ENCODE data around the gene MYH6. TPM values are rescaled to one million over a fixed set of nuclear protein-coding genes. Genes with fewer than 3 reads are reported as not detected.

MYH6 gene
- total RNA-seq, 1 donor from 2014 or later = not detected

GRCh38 chr14:23432102-23432925, 24.2 kb upstream of the MYH6 start:
- no peaks in the 10 kb centered on the region for H3K79me2 ChIP-seq (ENCODE audit: insufficient read depth, low read length)
- H4K20me1 ChIP-seq (ENCODE audit: insufficient read depth, low read length) = no peaks in the 10 kb centered on the region
- no peak overlapping the region for H3K27ac Mint-ChIP-seq (ENCODE audit: unreplicated experiment)

DNA sequence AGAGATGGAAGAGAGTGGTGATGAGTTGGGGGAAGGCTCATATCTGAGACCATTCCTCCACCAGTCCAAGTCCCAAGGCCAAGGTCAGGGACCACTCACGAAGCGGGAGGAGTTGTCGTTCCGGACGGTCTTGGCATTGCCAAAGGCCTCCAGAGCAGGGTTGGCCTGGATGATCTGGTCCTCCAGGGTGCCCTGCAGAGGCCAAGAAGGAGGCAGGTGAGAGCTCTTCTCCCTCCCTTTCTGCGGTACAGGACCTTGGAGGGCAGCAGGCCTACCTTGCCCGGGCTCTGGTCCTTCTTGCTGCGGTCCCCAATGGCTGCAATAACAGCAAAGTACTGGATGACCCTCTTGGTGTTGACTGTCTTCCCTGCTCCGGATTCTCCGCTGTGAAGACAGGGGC, 23.4 kb upstream of the MYH6 start:
- H3K27me3 Mint-ChIP-seq (ENCODE audit: low read depth, unreplicated experiment) = peaks cover 30% of the 10 kb centered on the region
- no peak for DNase-seq (ENCODE audit: low read depth)
- H3K27ac Mint-ChIP-seq (ENCODE audit: unreplicated experiment) = no peak overlapping the region
- Histone ChIP-seq H3K9me3 (ENCODE audit: insufficient read depth, low read depth, low read length) (no peaks in the 10 kb centered on the region), H3K36me3 (ENCODE audit: insufficient read depth, low read length) (no peaks in the 10 kb centered on the region), H3K4me2 (ENCODE audit: low read length) (no peak overlapping the region), H3K4me1 (ENCODE audit: insufficient read depth, low read length) (no peaks in the 10 kb centered on the region), H4K20me1 (ENCODE audit: insufficient read depth, low read length) (no peaks in the 10 kb centered on the region), H3K9ac (ENCODE audit: low read length) (no peak overlapping the region), H3K79me2 (ENCODE audit: insufficient read depth, low read length) (no peaks in the 10 kb centered on the region), H3K27me3 (ENCODE audit: insufficient read depth, low read length) (peaks cover 4% of the 10 kb centered on the region), H2AFZ (ENCODE audit: low read depth, low read length) (no peak overlapping the region), H3K4me3 (ENCODE audit: insufficient read depth, low read depth, low read length) (no peak overlapping the region), H3K27ac (ENCODE audit: low read depth, low read length) (no peak overlapping the region)
- no peak overlapping the region for H3K4me3 Mint-ChIP-seq (ENCODE audit: unreplicated experiment)
- peaks cover 24% of the 10 kb centered on the region for H3K4me1 Mint-ChIP-seq (ENCODE audit: low read depth, unreplicated experiment)
- no peaks in the 10 kb centered on the region for H3K36me3 Mint-ChIP-seq (ENCODE audit: low read depth, unreplicated experiment)
- no peak for FAIRE-seq
- H3K9me3 Mint-ChIP-seq (ENCODE audit: unreplicated experiment) = peaks cover 9% of the 10 kb centered on the region
- TF ChIP-seq EZH2 (IDR thresholded peaks at IDR 0.05; ENCODE audit: insufficient read depth, low read length) = no peak
- TF ChIP-seq, protein P1, sequence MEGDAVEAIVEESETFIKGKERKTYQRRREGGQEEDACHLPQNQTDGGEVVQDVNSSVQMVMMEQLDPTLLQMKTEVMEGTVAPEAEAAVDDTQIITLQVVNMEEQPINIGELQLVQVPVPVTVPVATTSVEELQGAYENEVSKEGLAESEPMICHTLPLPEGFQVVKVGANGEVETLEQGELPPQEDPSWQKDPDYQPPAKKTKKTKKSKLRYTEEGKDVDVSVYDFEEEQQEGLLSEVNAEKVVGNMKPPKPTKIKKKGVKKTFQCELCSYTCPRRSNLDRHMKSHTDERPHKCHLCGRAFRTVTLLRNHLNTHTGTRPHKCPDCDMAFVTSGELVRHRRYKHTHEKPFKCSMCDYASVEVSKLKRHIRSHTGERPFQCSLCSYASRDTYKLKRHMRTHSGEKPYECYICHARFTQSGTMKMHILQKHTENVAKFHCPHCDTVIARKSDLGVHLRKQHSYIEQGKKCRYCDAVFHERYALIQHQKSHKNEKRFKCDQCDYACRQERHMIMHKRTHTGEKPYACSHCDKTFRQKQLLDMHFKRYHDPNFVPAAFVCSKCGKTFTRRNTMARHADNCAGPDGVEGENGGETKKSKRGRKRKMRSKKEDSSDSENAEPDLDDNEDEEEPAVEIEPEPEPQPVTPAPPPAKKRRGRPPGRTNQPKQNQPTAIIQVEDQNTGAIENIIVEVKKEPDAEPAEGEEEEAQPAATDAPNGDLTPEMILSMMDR (IDR thresholded peaks at IDR 0.05; ENCODE audit: insufficient read depth, low read depth, low read length) = no peak

More at GRCh38 chr14:23432102-23432925, 24.2 kb upstream of the MYH6 start:
- H3K27ac ChIP-seq (ENCODE audit: low read depth, low read length) = no peak overlapping the region
- Mint-ChIP-seq H3K4me3 (ENCODE audit: unreplicated experiment) (no peak overlapping the region), H3K4me1 (ENCODE audit: low read depth, unreplicated experiment) (peaks cover 24% of the 10 kb centered on the region), H3K9me3 (ENCODE audit: unreplicated experiment) (peaks cover 7% of the 10 kb centered on the region), H3K27me3 (ENCODE audit: low read depth, unreplicated experiment) (peaks cover 30% of the 10 kb centered on the region), H3K36me3 (ENCODE audit: low read depth, unreplicated experiment) (no peaks in the 10 kb centered on the region)
- no peak overlapping the region for H2AFZ ChIP-seq (ENCODE audit: low read depth, low read length)
- H3K9me3 ChIP-seq (ENCODE audit: insufficient read depth, low read depth, low read length) = no peaks in the 10 kb centered on the region
- no peaks in the 10 kb centered on the region for H3K4me1 ChIP-seq (ENCODE audit: insufficient read depth, low read length)
- no peaks in the 10 kb centered on the region for H3K36me3 ChIP-seq (ENCODE audit: insufficient read depth, low read length)
- FAIRE-seq (no peak), DNase-seq (ENCODE audit: low read depth) (no peak)
- TF ChIP-seq EZH2 (IDR thresholded peaks at IDR 0.05; ENCODE audit: insufficient read depth, low read length) = no peak
- TF ChIP-seq, protein P1 (IDR thresholded peaks at IDR 0.05; ENCODE audit: insufficient read depth, low read depth, low read length) = no peak
- peaks cover 4% of the 10 kb centered on the region for H3K27me3 ChIP-seq (ENCODE audit: insufficient read depth, low read length)
- H3K9ac ChIP-seq (ENCODE audit: low read length) = no peak overlapping the region
- no peak overlapping the region for H3K4me3 ChIP-seq (ENCODE audit: insufficient read depth, low read depth, low read length)
- H3K4me2 ChIP-seq (ENCODE audit: low read length) = no peak overlapping the region

DNA sequence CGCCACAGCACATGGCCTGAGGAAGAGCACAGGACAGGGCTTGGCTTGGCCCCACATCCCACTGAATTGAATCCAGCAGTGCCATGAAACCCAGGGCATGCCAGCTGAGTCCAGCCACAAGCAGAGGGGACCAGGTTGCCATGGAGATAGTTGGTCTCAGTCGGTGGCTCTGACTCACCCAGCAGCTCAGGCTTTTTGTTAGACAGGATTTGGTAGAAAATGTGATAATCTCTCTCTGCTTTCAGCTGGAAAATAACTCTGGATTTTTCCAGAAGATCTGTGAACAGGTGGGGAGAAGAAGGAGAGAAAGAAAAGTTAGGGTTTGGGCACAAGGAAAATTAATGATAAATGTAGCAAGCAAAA, 22.6 kb upstream of the MYH6 start:
- H3K9me3 ChIP-seq (ENCODE audit: insufficient read depth, low read depth, low read length) = no peaks in the 10 kb centered on the region
- H3K4me1 ChIP-seq (ENCODE audit: insufficient read depth, low read length) = no peaks in the 10 kb centered on the region
- H3K4me3 ChIP-seq (ENCODE audit: insufficient read depth, low read depth, low read length) = no peak overlapping the region
- no peak overlapping the region for H3K4me2 ChIP-seq (ENCODE audit: low read length)
- Mint-ChIP-seq H3K27ac (ENCODE audit: unreplicated experiment) (no peak overlapping the region), H3K27me3 (ENCODE audit: low read depth, unreplicated experiment) (peaks cover 30% of the 10 kb centered on the region), H3K9me3 (ENCODE audit: unreplicated experiment) (peaks cover 9% of the 10 kb centered on the region), H3K4me3 (ENCODE audit: unreplicated experiment) (no peak overlapping the region), H3K36me3 (ENCODE audit: low read depth, unreplicated experiment) (no peaks in the 10 kb centered on the region), H3K4me1 (ENCODE audit: low read depth, unreplicated experiment) (peaks cover 18% of the 10 kb centered on the region)
- no peaks in the 10 kb centered on the region for H3K36me3 ChIP-seq (ENCODE audit: insufficient read depth, low read length)
- TF ChIP-seq EZH2 (IDR thresholded peaks at IDR 0.05; ENCODE audit: insufficient read depth, low read length) = no peak
- TF ChIP-seq, protein P1 (IDR thresholded peaks at IDR 0.05; ENCODE audit: insufficient read depth, low read depth, low read length) = no peak
- H3K9ac ChIP-seq (ENCODE audit: low read length) = no peak overlapping the region
- H4K20me1 ChIP-seq (ENCODE audit: insufficient read depth, low read length) = no peaks in the 10 kb centered on the region
- no peaks in the 10 kb centered on the region for H3K79me2 ChIP-seq (ENCODE audit: insufficient read depth, low read length)
- DNase-seq (ENCODE audit: low read depth) (peak; percentile 4), FAIRE-seq (no peak)
- H3K27me3 ChIP-seq (ENCODE audit: insufficient read depth, low read length) = peaks cover 4% of the 10 kb centered on the region
- H3K27ac ChIP-seq (ENCODE audit: low read depth, low read length) = no peak overlapping the region
- no peak overlapping the region for H2AFZ ChIP-seq (ENCODE audit: low read depth, low read length)
